PC-9 (cell line): ENCODE measurements around the gene FH.

ENCODE experiments used
- EZH2 ChIP-seq: fragments of 200-600 bp; sonication (generic); IDR thresholded peaks from 2 replicates; pipeline ENCODE4 v1.8.0; 2017; ENCODE audit warnings: antibody characterized with exemption, low read depth
- TF ChIP-seq, protein P1 (sequence below): fragments of 200-600 bp; sonication (generic); conservative IDR thresholded peaks from 2 replicates; pipeline ENCODE4 v1.6.1; 2017; ENCODE audit warnings: mixed run types, antibody characterized with exemption, mild to moderate bottlenecking, moderate library complexity

DNA sequence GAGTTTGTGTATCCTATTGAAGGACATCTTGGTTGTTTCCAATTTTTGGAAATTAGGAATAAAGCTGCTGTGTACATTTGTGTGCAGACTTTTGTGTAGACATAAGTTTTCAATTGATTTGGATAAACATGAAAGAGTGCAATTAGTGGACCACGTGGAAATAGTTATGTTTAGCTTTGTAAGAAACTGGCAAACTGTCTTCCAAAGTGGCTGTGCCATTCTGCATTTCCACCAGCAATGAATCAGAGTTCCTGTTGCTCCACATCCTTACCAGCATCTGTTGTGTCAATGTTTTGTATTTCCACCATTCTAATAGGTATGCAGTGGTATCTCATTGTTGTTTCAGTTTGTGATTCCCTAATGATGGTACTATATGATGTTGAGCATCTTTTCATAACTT lies 46.5 kb downstream of the FH start:
- TF ChIP-seq, protein P1, sequence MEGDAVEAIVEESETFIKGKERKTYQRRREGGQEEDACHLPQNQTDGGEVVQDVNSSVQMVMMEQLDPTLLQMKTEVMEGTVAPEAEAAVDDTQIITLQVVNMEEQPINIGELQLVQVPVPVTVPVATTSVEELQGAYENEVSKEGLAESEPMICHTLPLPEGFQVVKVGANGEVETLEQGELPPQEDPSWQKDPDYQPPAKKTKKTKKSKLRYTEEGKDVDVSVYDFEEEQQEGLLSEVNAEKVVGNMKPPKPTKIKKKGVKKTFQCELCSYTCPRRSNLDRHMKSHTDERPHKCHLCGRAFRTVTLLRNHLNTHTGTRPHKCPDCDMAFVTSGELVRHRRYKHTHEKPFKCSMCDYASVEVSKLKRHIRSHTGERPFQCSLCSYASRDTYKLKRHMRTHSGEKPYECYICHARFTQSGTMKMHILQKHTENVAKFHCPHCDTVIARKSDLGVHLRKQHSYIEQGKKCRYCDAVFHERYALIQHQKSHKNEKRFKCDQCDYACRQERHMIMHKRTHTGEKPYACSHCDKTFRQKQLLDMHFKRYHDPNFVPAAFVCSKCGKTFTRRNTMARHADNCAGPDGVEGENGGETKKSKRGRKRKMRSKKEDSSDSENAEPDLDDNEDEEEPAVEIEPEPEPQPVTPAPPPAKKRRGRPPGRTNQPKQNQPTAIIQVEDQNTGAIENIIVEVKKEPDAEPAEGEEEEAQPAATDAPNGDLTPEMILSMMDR: no peak
- no peak for TF ChIP-seq EZH2
